Tibial nerve (tissue), 4 donors: ENCODE data around the gene PDZRN3. TPM values are rescaled to one million over a fixed set of nuclear protein-coding genes. Genes with fewer than 3 reads are reported as not detected.

Experiments used
- DNase-seq, 2 donors: peaks; one replicate each; pipeline ENCODE4 v3.0.0-alpha.2; 2019; ENCODE audit warnings: low spot score in 2 of 2
- H3K27ac ChIP-seq, 4 donors: fragments of 200-600 bp; sonication (generic) in 3 of 4; one replicate each; pipeline ENCODE4 v1.5.1; 2017 to 2019; ENCODE audit warnings: mild to moderate bottlenecking in 1 of 4
- H3K27me3 ChIP-seq, 2 donors: fragments of 200-600 bp; sonication (generic) in 1 of 2; one replicate each; pipeline versions ENCODE4 v1.5.1 to v1.6.0; 2017 to 2019
- H3K36me3 ChIP-seq, 3 donors: fragments of 200-600 bp; sonication (generic); one replicate each; pipeline ENCODE4 v1.5.1; 2018 to 2019
- H3K4me1 ChIP-seq, 4 donors: fragments of 200-600 bp; sonication (generic) in 3 of 4; one replicate each; pipeline ENCODE4 v1.5.1; 2017 to 2019
- H3K4me3 ChIP-seq, 4 donors: fragments of 200-600 bp; sonication (generic) in 3 of 4; one replicate each; pipeline ENCODE4 v1.5.1; 2017 to 2019; ENCODE audit warnings: mild to moderate bottlenecking in 1 of 4, moderate library complexity in 1 of 4
- H3K9me3 ChIP-seq, 4 donors: fragments of 200-600 bp; sonication (generic) in 3 of 4; one replicate each; pipeline ENCODE4 v1.5.1; 2017 to 2019
- CTCF ChIP-seq, 5 experiments: fragments of 200-600 bp in 3 of 5; fragments of 450-650 bp in 2 of 5; sonication (generic) in 3 of 5; IDR thresholded peaks; one replicate each; pipeline ENCODE4 v1.5.1; 2016 to 2019; ENCODE audit warnings: antibody characterized with exemption in 5 of 5, mild to moderate bottlenecking in 3 of 5, moderate library complexity in 2 of 5
- EP300 ChIP-seq, 2 donors: sonication (generic); formaldehyde crosslinking; IDR thresholded peaks; one replicate each; pipeline ENCODE4 v1.6.1; 2017; ENCODE audit warnings: antibody characterized with exemption in 2 of 2, mild to moderate bottlenecking in 1 of 2
- POLR2A ChIP-seq, 2 donors: fragments of 450-650 bp; IDR thresholded peaks; one replicate each; pipeline ENCODE4 v1.6.1; 2017; ENCODE audit warnings: antibody characterized with exemption in 2 of 2, mild to moderate bottlenecking in 2 of 2, moderate library complexity in 2 of 2
- WGBS, 2 donors: methylation state at CpG; one replicate each; pipeline ENCODE4 v1.1.5; 2018; 5-methylcytosine and 5-hydroxymethylcytosine counted together
- total RNA-seq, 4 donors: library from RNA; depleted of rRNA; stranded (reverse); fragments of >200 nt; gene quantifications; one replicate each; pipeline ENCODE4 v1.1.0, GENCODE V29; 2016

The PDZRN3 gene
- total RNA-seq, 4 donors from 2014 or later: 48.3 to 87.2 (median 64.3) TPM

GRCh38 chr3:73540969-73541740, 83.6 kb downstream of the PDZRN3 start:
- H3K4me1 ChIP-seq: peaks cover 0 to 37% (median 11%) of the 10 kb centered on the region in 4 donors
- DNase-seq: no peak
- no peaks in the 10 kb centered on the region for H3K36me3 ChIP-seq
- WGBS, 2 donors: 94 to 100% methylated on average over 1 of the region's 1 CpG
- no peaks in the 10 kb centered on the region for H3K27me3 ChIP-seq
- H3K9me3 ChIP-seq: no peaks in the 10 kb centered on the region
- H3K27ac ChIP-seq: no peak overlapping the region
- no peak for TF ChIP-seq POLR2A (IDR thresholded peaks at IDR 0.05)
- TF ChIP-seq CTCF (IDR thresholded peaks at IDR 0.05): no peak
- no peak for TF ChIP-seq EP300 (IDR thresholded peaks at IDR 0.05)
- no peak overlapping the region for H3K4me3 ChIP-seq

DNA sequence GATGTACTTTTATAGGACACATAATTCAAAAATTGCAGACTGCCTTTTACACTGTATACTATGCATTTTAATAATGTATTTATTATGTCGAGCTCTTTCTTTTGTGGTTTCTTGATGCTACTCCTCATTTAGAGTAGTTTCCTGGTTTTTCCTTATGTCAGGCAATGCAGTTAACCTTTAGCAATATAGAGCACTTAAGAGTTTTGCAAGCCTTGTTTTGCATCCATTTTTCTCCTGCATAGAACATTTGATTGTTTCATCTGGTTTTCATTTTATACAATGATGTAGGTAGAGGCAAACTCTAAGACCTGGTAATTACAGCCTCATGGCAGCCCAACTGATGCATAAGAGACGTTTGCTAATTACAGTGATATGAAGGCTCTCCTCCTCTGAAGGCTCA, 86.3 kb downstream of the PDZRN3 start:
- Histone ChIP-seq H3K4me3 (no peak overlapping the region), H3K4me1 (peaks cover 0 to 19% (median 2%) of the 10 kb centered on the region in 4 donors), H3K27ac (no peak overlapping the region), H3K9me3 (no peaks in the 10 kb centered on the region), H3K36me3 (no peaks in the 10 kb centered on the region), H3K27me3 (no peaks in the 10 kb centered on the region)
- TF ChIP-seq CTCF (IDR thresholded peaks at IDR 0.05) (no peak), POLR2A (IDR thresholded peaks at IDR 0.05) (no peak), EP300 (IDR thresholded peaks at IDR 0.05) (no peak)
- WGBS, 2 donors: 82 to 86% methylated on average over 2 of the region's 2 CpGs
- no peak for DNase-seq

DNA sequence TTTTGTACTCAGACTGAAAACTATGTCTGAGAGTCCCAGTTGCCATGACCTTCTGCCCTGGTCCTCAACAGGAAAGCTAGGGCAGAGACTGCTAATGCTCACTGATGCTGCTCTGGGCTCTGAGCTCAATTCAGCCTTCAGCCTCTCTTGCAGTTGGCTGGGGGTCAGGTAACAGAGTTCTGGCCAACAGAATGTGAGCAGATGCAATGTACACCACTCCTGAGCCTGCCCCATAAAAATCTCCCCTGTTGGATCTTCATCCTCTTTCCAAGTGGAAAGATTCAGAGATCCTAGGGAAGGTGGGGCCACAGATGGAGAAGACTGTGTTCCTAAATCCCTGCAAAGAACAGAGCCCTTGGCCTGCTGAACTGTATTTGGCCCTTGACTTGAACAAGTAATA, 87.8 kb downstream of the PDZRN3 start:
- peaks cover 0 to 10% (median 0%) of the 10 kb centered on the region in 4 donors for H3K4me1 ChIP-seq
- DNase-seq: no peak
- H3K9me3 ChIP-seq: no peaks in the 10 kb centered on the region
- H3K36me3 ChIP-seq: no peaks in the 10 kb centered on the region
- no peaks in the 10 kb centered on the region for H3K27me3 ChIP-seq
- no peak overlapping the region for H3K27ac ChIP-seq
- TF ChIP-seq CTCF (IDR thresholded peaks at IDR 0.05) (no peak), POLR2A (IDR thresholded peaks at IDR 0.05) (no peak), EP300 (IDR thresholded peaks at IDR 0.05) (no peak)
- no peak overlapping the region for H3K4me3 ChIP-seq

DNA sequence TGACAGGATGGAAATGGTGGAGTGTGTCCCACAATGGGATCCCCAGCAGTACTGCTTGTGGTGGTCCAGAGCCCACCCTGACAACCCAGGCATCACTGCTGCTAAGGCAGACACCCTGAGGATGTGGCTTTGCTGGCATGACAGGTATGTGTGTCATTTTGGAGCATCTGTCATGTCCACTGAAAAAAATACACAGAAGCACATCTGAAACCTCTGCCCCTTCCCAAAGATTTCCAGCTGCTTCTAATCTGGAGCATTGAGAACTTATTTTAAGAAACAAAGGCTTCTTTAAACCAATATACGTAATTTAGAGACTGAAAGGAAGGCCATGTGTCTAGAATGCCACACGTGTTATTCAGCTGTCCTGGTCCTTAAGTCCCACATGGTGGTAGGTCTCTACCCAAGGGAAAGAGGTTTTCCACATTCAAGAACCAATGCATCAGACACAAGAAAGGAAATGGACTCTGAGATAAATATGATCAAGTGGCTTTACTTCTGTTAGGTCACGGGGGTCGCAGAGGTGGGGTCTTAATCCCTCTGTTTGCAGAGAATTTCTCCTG, 88.3 kb downstream of the PDZRN3 start:
- H3K27ac ChIP-seq: no peak overlapping the region

More for the DNA sequence above, 88.3 kb downstream of the PDZRN3 start:
- TF ChIP-seq EP300 (IDR thresholded peaks at IDR 0.05) (no peak), POLR2A (IDR thresholded peaks at IDR 0.05) (no peak), CTCF (IDR thresholded peaks at IDR 0.05) (no peak)
- no peaks in the 10 kb centered on the region for H3K27me3 ChIP-seq
- 72 to 86% methylated on average over 4 of the region's 4 CpGs for WGBS, 2 donors
- H3K4me3 ChIP-seq: no peak overlapping the region
- no peaks in the 10 kb centered on the region for H3K36me3 ChIP-seq
- no peaks in the 10 kb centered on the region for H3K9me3 ChIP-seq
- peaks cover 0 to 10% (median 0%) of the 10 kb centered on the region in 4 donors for H3K4me1 ChIP-seq
- DNase-seq: no peak
